ENCODE measurements around the gene PLA2G4D.

GRCh38 chr15:42118650-42119445 lies 24.5 kb upstream of the PLA2G4D start:
- TF ChIP-seq CTCF (IDR thresholded peaks at IDR 0.05) (no peak), POLR2A (IDR thresholded peaks at IDR 0.05) (no peak)
